ENCODE data around the gene ENTPD5. TPM values are rescaled to one million over a fixed set of nuclear protein-coding genes. Genes with fewer than 3 reads are reported as not detected.
"Not testable (repeated sequence)": the region's sequence is repeated elsewhere in the genome, so short reads cannot be mapped to it uniquely, and the experiment has no call there.

ENTPD5 gene
- total and polyA plus RNA-seq, 9 donors, result 10.4 to 15.3 (median 13.9) TPM

GRCh38 chr14:73949752-73950734, 69.0 kb downstream of the ENTPD5 start, which contains the start of the genes COQ6 and FAM161B:
Gene COQ6 (plus strand): TSS chr14:73950302. CDS start chr14:73950333, 31 bp downstream.
Gene FAM161B (minus strand): TSS chr14:73950094. CDS start chr14:73950026, 68 bp downstream.
- Histone ChIP-seq H3K4me3 (ENCODE audit: low read length) (peak within 1 kb of the TSS; percentile 96), H3K4me1 (ENCODE audit: control insufficient read depth, insufficient read depth, low read length) (peaks cover 8% of the 10 kb centered on the region), H3K27me3 (ENCODE audit: control insufficient read depth, insufficient read depth, low read length) (no peaks in the 10 kb centered on the region), H3K9me3 (replicated peaks; ENCODE audit: control insufficient read depth, low read depth, low read length) (no peaks in the 10 kb centered on the region), H3K36me3 (ENCODE audit: control insufficient read depth, insufficient read depth, low read length) (peaks cover 13% of the 10 kb centered on the region), H3K27ac (ENCODE audit: low read length) (peak within 1 kb of the TSS; percentile 99)
- under 1% methylated on average over 55 of the region's 70 CpGs for WGBS (ENCODE audit: insufficient coverage)
- DNase-seq, result peak; percentile 100

DNA sequence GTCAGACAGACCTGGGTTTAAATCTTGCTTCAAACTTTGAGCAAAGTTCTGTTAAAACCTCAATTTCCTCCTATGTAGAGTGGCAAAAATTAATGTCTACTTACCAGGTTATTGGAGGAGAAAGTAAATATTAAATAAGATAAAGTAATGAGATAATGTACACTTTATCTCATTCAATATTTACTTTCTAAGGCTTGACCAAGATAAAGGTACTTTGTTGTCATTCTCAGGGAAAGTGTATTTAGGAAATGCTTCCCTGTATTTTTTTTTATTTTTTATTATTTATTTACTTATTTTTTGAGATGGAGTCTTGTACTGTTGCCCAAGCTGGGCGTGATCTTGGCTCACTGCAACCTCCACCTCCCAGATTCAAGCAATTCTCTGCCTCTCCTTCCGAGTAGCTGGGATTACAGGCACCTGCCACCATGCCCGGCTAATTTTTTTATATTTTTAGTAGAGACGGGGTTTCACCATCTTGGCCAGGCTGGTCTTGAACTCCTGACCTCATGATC, 73.9 kb downstream of the ENTPD5 start:
- DNase-seq, result no peak
- peaks cover 4% of the 10 kb centered on the region for H3K4me1 ChIP-seq (ENCODE audit: control insufficient read depth, insufficient read depth, low read length)
- H3K9me3 ChIP-seq (replicated peaks; ENCODE audit: control insufficient read depth, low read depth, low read length), result no peaks in the 10 kb centered on the region
- 93% methylated on average over 2 of the region's 4 CpGs for WGBS (ENCODE audit: insufficient coverage)
- H3K36me3 ChIP-seq (ENCODE audit: control insufficient read depth, insufficient read depth, low read length), result peaks cover 42% of the 10 kb centered on the region
- no peak overlapping the region for H3K4me3 ChIP-seq (ENCODE audit: low read length)
- no peaks in the 10 kb centered on the region for H3K27me3 ChIP-seq (ENCODE audit: control insufficient read depth, insufficient read depth, low read length)
- no peak overlapping the region for H3K27ac ChIP-seq (ENCODE audit: low read length)

DNA sequence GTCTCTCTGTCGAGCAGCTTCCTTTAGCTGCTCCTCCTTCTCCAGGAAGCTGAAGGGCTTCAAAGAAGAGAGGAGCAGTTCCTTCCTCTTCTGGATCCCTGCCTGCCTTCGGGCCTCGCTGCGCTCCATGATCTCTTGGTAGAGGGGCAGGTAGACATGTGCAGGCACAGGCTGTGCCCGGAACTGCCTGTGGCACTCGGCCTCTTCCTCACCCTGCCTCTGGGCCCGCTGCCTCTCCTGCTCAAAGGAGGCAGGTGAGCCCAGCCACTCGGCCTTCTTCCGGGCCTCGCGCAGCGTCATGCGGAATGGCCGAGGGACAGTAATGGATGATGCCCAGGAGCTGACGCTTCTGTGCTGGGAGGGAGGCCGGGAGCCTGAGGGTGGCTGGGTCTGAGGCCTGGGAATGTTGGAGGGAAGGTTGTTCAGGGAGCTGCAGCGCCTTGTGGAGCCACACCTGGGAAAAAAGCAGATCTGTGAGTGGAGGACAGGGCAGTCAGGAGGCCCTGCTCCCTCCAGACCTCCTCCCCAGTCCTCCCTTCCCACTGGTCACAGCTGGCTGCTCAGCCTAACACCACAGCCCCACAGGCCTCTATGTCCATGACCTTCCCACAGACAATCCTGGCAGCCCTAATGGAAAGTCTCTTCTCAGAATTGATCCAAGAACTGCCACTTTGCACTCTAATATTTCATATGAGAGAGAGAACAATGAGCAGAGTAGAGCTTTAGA, 74.5 kb downstream of the ENTPD5 start:
- H3K27ac ChIP-seq (ENCODE audit: low read length), result no peak overlapping the region
- WGBS (ENCODE audit: insufficient coverage), result 85% methylated on average over 15 of the region's 17 CpGs
- no peaks in the 10 kb centered on the region for H3K9me3 ChIP-seq (replicated peaks; ENCODE audit: control insufficient read depth, low read depth, low read length)
- H3K36me3 ChIP-seq (ENCODE audit: control insufficient read depth, insufficient read depth, low read length), result peaks cover 46% of the 10 kb centered on the region
- no peak overlapping the region for H3K4me3 ChIP-seq (ENCODE audit: low read length)
- H3K27me3 ChIP-seq (ENCODE audit: control insufficient read depth, insufficient read depth, low read length), result no peaks in the 10 kb centered on the region
- DNase-seq, result no peak
- H3K4me1 ChIP-seq (ENCODE audit: control insufficient read depth, insufficient read depth, low read length), result peaks cover 4% of the 10 kb centered on the region

DNA sequence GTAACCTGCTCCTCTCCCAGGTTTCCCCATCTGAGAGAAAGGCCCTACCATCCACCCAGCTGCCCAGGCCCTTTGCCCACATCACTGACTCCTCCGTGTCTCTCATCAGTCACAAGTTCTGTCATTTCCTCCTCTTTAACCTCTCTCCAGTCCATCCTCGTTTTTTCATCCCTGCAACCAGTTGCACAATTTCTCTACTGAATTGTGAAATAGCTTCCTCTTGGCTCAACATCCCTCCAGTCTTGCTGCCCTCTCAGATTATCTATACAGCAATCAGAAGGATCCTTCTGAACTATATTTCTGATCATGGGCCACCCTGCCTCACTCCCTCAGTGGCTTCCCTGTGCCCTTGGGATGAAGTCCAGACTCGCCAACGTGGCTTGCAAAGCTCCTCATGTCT, 76.0 kb downstream of the ENTPD5 start:
- peaks cover 51% of the 10 kb centered on the region for H3K36me3 ChIP-seq (ENCODE audit: control insufficient read depth, insufficient read depth, low read length)
- DNase-seq, result peak; percentile 37
- no peak overlapping the region for H3K4me3 ChIP-seq (ENCODE audit: low read length)
- H3K9me3 ChIP-seq (replicated peaks; ENCODE audit: control insufficient read depth, low read depth, low read length), result no peaks in the 10 kb centered on the region
- no peak overlapping the region for H3K27ac ChIP-seq (ENCODE audit: low read length)
- no peaks in the 10 kb centered on the region for H3K4me1 ChIP-seq (ENCODE audit: control insufficient read depth, insufficient read depth, low read length)
- WGBS (ENCODE audit: insufficient coverage), result 53% methylated on average over 4 of the region's 4 CpGs
- H3K27me3 ChIP-seq (ENCODE audit: control insufficient read depth, insufficient read depth, low read length), result no peaks in the 10 kb centered on the region

- H3K9me3 ChIP-seq (replicated peaks; ENCODE audit: control insufficient read depth, low read depth, low read length), result no peaks in the 10 kb centered on the region
- WGBS (ENCODE audit: insufficient coverage), result 86% methylated on average over 7 of the region's 7 CpGs
- H3K4me1 ChIP-seq (ENCODE audit: control insufficient read depth, insufficient read depth, low read length), result no peaks in the 10 kb centered on the region
- H3K4me3 ChIP-seq (ENCODE audit: low read length), result no peak overlapping the region
- peaks cover 55% of the 10 kb centered on the region for H3K36me3 ChIP-seq (ENCODE audit: control insufficient read depth, insufficient read depth, low read length)
- DNase-seq, result no peak
- H3K27me3 ChIP-seq (ENCODE audit: control insufficient read depth, insufficient read depth, low read length), result no peaks in the 10 kb centered on the region
- no peak overlapping the region for H3K27ac ChIP-seq (ENCODE audit: low read length)
Observed at GRCh38 chr14:73942180-73942579, 76.9 kb downstream of the ENTPD5 start.

DNA sequence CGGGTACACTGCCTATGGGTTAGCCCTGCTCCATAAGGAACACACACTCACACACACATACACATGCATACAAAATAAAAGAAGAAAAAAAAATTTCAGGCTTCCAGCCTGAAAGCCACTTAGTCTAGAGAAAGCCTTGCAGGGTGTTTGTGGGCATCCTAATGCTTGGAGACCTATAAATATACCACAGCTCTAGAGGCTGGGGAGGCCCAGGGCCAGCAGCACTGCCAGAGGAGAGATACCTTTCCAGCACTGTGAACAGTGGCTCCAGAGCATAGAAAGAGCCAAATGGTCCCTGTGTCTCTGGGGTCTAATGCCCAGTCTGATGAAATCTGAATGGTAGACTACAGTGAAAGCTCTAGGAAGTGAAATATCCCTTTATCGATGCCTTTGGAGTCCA, 82.1 kb downstream of the ENTPD5 start:
- no CpG with 5 or more reads among the region's 2 CpGs for WGBS (ENCODE audit: insufficient coverage)
- no peak for DNase-seq
- H3K36me3 ChIP-seq (ENCODE audit: control insufficient read depth, insufficient read depth, low read length), result peaks cover 50% of the 10 kb centered on the region
- no peaks in the 10 kb centered on the region for H3K9me3 ChIP-seq (replicated peaks; ENCODE audit: control insufficient read depth, low read depth, low read length)
- H3K4me3 ChIP-seq (ENCODE audit: low read length), result no peak overlapping the region
- H3K4me1 ChIP-seq (ENCODE audit: control insufficient read depth, insufficient read depth, low read length), result no peaks in the 10 kb centered on the region
- H3K27me3 ChIP-seq (ENCODE audit: control insufficient read depth, insufficient read depth, low read length), result no peaks in the 10 kb centered on the region
- H3K27ac ChIP-seq (ENCODE audit: low read length), result no peak overlapping the region

GRCh38 chr14:73936548-73936947, 82.5 kb downstream of the ENTPD5 start:
- Histone ChIP-seq H3K27me3 (ENCODE audit: control insufficient read depth, insufficient read depth, low read length) (no peaks in the 10 kb centered on the region), H3K9me3 (replicated peaks; ENCODE audit: control insufficient read depth, low read depth, low read length) (no peaks in the 10 kb centered on the region), H3K4me1 (ENCODE audit: control insufficient read depth, insufficient read depth, low read length) (no peaks in the 10 kb centered on the region), H3K36me3 (ENCODE audit: control insufficient read depth, insufficient read depth, low read length) (peaks cover 53% of the 10 kb centered on the region), H3K27ac (ENCODE audit: low read length) (no peak overlapping the region), H3K4me3 (ENCODE audit: low read length) (no peak overlapping the region)
- no CpG with 5 or more reads among the region's 1 CpG for WGBS (ENCODE audit: insufficient coverage)
- DNase-seq, result no peak

- no peaks in the 10 kb centered on the region for H3K9me3 ChIP-seq (replicated peaks; ENCODE audit: control insufficient read depth, low read depth, low read length)
- no peak for DNase-seq
- H3K27me3 ChIP-seq (ENCODE audit: control insufficient read depth, insufficient read depth, low read length), result no peaks in the 10 kb centered on the region
- peaks cover 54% of the 10 kb centered on the region for H3K36me3 ChIP-seq (ENCODE audit: control insufficient read depth, insufficient read depth, low read length)
- WGBS (ENCODE audit: insufficient coverage), result no CpG with 5 or more reads among the region's 2 CpGs
- no peak overlapping the region for H3K4me3 ChIP-seq (ENCODE audit: low read length)
- H3K27ac ChIP-seq (ENCODE audit: low read length), result no peak overlapping the region
- no peaks in the 10 kb centered on the region for H3K4me1 ChIP-seq (ENCODE audit: control insufficient read depth, insufficient read depth, low read length)
Observed at GRCh38 chr14:73935666-73936065, 83.4 kb downstream of the ENTPD5 start.

- no peak overlapping the region for H3K4me3 ChIP-seq (ENCODE audit: low read length)
- no peak overlapping the region for H3K27ac ChIP-seq (ENCODE audit: low read length)
- DNase-seq, result no peak
- H3K27me3 ChIP-seq (ENCODE audit: control insufficient read depth, insufficient read depth, low read length), result no peaks in the 10 kb centered on the region
- H3K36me3 ChIP-seq (ENCODE audit: control insufficient read depth, insufficient read depth, low read length), result peaks cover 71% of the 10 kb centered on the region
- H3K4me1 ChIP-seq (ENCODE audit: control insufficient read depth, insufficient read depth, low read length), result no peaks in the 10 kb centered on the region
- H3K9me3 ChIP-seq (replicated peaks; ENCODE audit: control insufficient read depth, low read depth, low read length), result no peaks in the 10 kb centered on the region
- WGBS (ENCODE audit: insufficient coverage), result 71% methylated on average over 2 of the region's 5 CpGs
Observed at GRCh38 chr14:73924337-73924736, 94.8 kb downstream of the ENTPD5 start.

DNA sequence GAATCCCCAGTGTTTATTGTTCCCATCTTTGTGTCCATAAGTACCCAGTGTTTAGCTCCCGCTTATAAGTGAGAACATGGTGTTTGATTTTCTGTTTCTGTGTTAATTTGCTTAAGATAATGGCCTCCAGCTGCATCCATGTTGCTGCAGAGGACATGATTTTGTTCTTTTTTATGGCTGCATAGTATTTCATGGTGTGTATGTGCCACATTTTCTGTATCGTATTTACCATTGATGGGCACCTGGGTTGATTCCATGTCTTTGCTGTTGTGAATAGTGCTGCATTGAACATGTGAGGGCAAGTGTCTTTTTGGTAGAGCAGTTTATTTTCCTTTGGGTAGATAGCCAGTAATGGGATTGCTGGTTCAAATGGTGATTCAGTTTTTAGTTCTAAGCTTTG, 99.6 kb downstream of the ENTPD5 start:
- H3K9me3 ChIP-seq (replicated peaks; ENCODE audit: control insufficient read depth, low read depth, low read length); H3K4me3 ChIP-seq (ENCODE audit: low read length); DNase-seq; H3K4me1 ChIP-seq (ENCODE audit: control insufficient read depth, insufficient read depth, low read length); H3K27ac ChIP-seq (ENCODE audit: low read length); H3K27me3 ChIP-seq (ENCODE audit: control insufficient read depth, insufficient read depth, low read length): not testable (repeated sequence)
- WGBS (ENCODE audit: insufficient coverage), result 100% methylated on average over 1 of the region's 2 CpGs
- H3K36me3 ChIP-seq (ENCODE audit: control insufficient read depth, insufficient read depth, low read length), result peaks cover 55% of the 10 kb centered on the region

All from muscle of leg (tissue), 11 donors.